HG03571 (cell line): ENCODE data around the gene CYP26A1.
"Not testable (repeated sequence)": the region's sequence is repeated elsewhere in the genome, so short reads cannot be mapped to it uniquely, and the experiment has no call there.

ENCODE experiments used
- ATAC-seq: cut with Tn5 transposase; IDR thresholded peaks from one replicate; pipeline ENCODE4 v1.9.1; 2021; ENCODE audit not compliant: unreplicated experiment

Gene CYP26A1

DNA sequence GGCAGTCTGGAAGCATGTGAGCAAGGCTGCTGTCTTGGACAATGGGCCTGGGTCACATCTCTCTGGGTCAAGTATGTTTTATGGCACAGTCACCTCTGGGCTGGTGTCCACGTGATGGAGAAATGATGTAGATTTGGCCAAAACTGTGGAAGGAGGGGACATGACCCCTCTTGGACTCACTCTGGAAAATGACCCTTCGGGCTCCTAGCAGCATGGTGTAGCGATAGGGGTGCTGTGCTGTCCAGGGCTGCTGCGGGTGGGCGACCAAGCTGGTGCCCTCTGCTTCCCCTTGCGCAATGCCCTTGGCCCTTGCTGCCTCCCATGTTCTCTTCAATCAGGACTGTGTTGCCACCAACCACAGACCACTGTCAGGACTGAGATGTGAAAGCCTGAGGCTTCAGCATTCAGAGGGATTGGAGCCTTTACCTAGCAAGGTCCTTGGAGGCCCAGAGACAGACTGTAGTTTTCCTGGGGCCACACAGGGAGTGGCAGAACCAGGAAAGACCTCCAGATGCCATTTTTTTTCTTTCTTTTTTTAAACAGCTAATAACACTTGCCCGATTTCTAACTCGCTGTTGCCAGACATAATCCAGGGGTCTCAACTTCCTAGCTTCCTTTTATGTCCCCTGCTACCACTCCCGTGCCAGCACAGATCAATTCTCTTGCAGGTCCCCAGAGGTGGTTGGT is 6.1 kb downstream of the CYP26A1 start:
- ATAC-seq = no peak

DNA sequence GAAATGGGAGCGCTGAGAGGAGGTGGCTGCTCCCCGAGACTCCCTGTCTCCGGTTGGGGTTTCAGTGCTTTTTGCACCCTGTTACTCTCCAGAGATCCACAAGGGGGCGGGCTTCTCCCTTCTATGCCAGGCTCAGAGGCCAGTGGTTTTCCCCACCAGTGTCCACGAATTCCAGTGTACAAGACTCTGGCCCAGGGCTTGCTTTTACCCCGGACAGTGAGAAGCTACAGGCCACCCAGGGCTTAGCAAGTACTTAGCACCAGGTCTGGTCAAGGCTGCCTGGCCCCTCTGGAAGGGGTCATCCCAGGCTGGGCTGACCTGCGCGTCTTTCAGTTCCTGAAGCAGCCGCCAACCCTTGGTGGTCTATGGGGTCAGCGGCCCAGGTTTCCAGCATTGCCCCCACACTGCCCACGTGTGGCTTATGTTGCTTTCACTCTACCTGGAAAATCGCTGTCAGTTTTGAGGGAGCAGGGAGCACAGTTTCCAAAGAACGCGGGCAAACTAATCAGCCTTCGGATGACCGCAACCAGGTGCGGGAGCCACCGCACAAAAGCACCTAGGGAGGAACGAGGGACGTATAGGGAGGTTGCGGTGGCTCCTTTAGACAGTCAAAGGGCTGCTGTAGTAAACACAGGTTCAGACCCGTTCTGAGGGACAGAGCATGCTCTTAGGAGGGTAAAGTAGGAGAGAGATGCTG is 6.8 kb downstream of the CYP26A1 start:
- no peak for ATAC-seq

DNA sequence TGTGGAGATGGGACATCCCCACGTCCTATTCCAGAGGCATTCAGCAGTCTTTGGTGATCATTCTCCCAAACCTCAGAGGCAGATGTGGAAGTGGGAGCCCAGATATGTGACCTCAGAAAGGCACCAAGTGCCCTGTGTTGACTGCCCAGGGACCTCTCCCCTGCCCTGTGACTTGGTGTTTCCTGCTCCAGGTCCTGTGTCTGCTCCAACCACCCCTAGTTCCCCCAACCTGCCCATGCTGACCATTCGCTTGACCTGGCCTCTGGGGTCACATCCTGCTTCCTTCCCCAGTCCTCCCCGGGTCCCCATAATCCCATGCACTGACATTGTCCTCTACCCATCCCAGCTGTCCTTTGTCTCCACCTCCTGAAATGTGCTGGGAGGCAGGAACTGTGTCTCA is 7.6 kb downstream of the CYP26A1 start:
- ATAC-seq = no peak

DNA sequence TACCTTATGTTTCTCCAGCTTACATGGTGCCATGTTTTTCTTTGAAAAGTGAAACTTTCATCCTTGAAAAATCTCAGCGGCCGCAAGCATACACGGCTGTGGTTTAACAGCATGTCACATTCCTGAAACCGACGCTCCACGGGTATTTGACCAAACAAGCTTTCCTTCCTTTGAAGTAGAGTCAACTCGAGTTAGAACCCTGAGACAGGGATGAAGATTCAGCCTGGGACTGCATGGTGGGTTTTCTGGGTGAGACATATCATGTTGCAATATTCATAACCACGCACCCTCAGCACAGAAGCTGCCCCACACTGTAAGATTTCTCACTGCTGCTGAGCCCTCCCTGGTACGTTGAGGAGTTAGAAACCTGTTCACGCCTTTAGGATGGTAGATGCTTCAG is 8.1 kb downstream of the CYP26A1 start:
- ATAC-seq = no peak

DNA sequence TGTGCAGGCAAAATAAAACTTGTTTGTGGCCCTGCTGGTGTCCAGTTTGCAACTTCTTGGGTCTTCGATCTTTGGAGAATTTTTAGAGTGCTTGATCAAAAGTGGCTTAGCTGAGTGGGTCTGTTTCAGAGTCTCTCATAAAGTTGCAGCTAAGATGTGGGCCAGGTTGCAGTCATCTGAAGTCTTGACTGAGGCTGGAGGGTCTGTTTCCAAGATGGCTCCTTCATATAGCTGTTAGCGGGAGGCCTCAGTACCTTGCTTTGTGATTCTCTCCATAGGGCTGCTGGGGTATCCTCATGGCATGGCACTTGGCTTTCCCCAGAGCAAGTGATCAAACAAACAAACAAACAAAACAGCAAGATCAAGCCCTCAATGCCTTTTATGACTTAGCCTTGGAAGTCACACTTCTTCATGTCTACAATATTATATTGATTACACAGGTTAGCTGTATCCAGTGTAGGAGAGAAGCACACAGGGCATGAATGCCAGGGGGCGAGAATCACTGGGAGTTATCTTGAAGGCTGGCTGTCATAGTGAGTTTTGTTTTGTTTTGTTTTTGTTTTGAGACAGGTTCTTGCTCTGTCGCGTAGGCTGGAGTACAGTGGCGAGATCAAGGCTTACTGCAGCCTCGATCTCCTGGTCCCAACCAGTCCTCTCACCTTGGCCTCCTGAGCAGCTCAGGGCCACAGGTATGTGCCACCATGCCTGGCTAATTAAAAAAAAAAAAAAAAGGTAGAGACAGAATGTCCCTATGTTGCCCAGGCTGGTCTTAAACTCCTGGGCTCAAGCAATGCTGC is 10.2 kb downstream of the CYP26A1 start:
- ATAC-seq = no peak

DNA sequence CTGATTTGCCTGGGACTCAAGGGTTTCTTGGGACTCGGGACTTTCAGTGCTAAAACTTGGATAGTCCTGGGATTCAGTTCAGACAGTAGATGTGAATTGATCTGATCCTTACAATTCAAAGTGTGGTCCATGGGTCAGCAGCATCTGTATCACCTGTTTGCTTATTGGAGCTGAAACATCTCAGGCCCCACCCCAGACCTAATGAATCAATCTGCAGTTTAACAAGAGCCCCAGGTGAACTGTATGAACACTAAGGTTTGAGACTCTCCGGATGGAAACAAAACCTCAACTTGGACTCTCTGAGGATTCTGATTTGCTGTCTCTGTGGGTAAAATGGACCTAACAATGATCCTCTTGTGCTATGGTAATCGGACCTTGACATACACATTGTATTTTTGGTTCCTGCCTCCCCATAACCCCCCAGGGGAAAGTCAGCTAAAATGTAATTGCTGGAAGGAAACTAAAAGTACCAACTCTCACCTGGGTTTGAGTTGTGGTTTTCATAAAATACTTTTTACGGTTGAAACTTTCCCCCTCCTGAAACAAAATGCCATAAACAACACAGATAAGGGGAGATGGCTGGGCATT is 11.7 kb downstream of the CYP26A1 start:
- ATAC-seq = no peak

DNA sequence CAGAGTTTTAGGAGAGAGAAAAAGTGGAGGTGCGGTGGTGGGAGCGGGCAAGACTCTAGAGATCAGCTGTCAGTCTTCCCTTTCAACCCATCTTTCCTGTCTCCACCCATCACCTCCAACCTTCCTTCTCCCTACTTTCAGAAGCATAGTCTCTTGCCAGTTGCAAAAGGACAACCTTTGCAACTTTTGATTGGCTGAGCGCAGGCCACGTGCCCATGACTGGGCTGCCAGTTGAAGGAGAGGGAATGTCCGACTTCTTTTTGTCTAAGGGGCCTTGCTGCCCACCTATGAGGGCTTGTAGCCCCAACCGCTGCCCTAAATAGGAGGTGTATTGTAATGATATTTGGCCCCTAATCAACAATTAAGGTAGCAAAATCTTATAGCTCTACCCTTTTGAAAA is 12.6 kb downstream of the CYP26A1 start:
- no peak for ATAC-seq

DNA sequence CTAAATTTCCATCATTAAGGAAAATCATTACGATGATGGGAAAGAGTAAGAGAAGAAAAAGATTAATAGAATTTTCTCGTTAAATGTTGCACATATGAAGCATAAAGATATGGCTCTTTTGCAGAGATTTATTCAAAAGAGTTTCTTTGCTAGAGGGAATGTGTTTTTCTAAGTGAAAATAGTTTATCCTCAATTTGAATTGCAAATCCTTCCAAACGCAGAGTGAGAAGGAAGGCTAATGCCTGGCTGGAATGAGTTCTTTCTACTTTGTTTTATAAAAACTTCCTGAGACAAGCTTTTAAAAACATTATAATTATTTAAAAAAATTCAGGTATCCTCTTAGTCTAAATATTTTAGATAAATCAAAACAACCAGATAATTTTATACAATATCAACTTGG is 14.2 kb downstream of the CYP26A1 start:
- no peak for ATAC-seq

DNA sequence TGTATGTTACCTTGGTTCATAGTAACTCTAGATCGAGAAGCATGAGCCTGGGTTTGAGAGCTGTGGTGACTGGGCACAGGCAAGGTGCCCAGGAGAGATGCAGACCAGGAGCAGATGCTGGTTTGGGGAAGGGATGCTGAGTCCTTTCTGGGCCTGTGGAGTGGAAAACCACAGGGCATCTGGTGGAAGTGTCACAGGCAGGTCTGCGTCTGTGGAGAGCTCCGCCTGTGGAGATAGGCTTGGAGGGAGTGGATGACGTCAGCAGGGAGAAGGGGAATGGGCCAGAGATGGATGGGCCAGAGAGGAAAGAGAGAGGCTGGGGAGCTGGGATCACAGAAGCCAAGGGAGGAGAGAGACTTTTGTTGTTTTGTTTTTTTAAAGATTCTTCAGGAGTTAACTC is 14.8 kb downstream of the CYP26A1 start:
- no peak for ATAC-seq

DNA sequence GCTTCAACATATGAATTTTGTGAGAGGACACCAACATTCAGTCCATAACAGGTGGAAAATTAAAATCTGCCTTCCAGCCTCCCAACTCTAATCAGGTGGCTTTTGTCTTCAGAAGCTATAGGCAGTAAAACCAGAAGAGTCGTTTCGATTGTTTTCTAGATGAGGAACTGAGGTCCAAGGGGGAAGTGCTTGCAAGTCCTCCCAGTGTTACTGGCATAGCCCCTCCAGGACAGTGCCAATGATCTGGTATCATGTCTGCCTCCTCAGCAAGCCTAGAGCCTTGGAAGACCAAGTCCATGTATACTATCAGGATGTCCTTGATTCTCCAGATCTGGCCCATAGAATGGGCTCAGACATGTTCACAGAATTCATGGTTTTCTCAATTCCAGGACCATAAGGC is 16.9 kb downstream of the CYP26A1 start:
- ATAC-seq = no peak

DNA sequence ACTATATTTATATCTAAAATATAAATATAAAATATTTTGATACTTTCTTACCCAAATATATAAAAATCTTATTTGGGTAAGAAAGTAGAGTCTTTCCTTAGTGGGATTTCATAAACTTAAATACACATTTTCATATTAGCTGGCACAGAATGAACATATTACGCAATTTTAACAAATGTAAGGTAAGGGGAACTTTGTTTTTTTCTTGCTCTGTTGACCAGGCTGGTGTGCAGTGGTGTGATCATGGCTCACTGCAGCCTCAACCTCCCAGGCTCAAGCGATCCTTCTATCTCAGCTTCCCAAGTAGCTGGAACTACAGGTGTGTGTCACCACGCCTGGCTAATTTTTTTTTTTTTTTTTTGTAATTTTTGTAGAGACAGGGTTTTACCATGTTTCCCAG is 18.3 kb downstream of the CYP26A1 start:
- no peak for ATAC-seq

DNA sequence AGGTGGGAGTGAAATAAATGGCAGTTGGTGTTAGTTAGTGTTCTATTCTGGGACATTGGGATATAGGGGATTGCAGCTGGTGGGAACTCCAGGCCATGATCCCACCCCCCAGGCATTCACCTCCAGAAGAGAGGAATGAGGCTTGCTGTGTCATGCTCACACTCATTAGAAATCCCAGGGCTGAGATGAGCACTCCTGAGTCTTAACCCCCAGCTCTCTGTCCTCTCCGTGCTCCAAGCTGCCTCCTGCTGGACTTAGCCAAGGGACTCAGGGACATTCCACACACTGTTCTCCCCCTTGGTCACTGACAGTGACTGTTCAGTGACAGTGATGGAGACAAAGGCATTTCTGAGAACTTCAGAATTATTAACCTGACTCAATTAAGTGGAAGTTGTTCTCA is 21.5 kb downstream of the CYP26A1 start:
- ATAC-seq = no peak

DNA sequence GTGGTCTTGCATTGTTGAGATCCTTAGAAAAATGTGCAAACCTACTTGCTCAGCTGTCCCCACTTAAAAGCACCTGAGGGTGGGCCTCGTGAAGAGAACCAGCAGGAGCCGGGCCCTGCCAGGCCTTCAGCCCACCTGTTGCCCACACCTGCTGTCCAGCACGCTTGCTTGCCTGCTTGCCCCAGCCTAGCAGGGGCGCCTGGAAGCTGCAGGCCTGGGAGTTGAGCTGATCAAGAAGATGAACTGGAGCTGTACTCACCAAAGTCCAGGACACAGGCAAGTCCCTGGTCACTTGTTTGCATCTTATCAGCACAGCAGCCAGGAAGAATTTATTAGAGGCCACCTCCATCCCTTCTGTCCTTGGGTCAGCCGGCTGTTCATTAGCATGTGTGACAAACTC is 23.2 kb downstream of the CYP26A1 start:
- no peak for ATAC-seq

DNA sequence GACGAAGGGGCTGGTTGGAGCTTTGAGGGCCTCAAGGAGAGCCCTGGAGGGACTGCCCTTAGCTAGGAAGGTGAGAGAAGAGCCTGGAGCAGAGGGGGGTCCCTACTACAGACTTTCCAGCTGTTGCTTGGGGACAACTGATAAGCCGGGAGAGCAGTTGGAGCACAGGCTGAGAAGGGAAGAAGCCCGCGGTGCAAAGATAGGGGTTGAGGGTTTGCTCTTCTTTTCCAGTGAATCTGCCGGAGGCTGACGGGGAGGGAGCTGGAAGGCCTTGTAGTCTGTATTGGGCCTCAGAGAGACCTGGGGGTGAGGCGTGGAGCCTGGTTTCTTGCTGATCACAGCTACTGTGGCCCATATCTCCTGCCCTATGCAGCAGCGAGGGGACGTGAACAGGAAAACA is 23.7 kb downstream of the CYP26A1 start:
- no peak for ATAC-seq

DNA sequence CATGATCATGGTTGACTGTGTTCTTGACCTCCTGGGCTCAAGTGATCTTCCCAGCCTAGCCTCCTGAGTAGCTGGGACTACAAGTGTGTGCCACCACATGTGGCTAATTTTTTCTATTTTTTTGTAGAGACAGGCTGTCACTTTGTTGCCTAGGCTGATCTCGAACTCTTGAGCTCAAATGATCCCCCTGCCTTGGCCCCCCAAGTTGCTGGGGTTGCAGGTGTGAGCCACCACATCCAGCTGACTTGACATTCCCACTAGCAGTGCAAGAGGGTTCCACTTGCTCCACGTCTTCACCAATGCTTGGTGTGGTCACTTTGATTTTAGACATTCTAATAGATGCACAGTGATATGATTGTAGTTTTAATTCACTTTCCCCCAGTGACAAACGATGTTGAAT is 25.1 kb downstream of the CYP26A1 start:
- no peak for ATAC-seq

DNA sequence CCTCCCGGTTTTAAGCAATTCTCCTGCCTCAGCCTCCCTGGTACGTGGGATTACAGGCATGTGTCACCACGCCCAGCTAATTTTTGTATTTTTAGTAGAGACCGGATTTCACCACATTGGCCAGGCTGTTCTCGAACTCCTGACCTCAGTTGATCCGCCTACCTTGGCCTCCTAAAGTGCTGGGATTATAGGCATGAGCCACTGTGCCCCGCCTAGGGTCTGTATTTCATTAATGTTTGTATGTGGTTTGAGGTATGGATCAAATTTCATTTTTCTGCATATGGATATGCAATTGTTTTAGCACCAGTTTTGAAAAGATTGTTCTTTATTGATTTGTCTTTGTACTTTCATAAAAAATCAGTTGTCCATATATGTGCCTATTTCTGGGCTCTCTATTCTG is 26.0 kb downstream of the CYP26A1 start:
- no peak for ATAC-seq

DNA sequence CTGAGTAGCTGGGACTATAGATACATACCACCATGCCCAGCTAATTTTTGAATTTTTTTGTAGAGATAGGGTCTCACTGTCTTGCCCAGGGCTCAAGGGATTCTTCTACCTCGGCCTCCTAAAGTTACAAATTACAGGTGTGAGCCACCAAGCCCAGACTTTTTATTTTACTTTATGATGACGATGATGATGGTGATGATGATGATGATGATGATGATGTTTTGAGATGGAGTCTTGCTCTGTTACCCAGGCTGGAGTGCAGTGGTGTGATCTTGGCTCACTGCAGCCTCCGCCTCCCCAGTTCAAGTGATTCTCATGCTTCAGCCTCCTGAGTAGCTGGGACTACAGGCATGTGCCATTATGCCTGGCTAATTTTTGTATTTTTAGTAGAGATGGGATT is 27.5 kb downstream of the CYP26A1 start:
- ATAC-seq = not testable (repeated sequence)

DNA sequence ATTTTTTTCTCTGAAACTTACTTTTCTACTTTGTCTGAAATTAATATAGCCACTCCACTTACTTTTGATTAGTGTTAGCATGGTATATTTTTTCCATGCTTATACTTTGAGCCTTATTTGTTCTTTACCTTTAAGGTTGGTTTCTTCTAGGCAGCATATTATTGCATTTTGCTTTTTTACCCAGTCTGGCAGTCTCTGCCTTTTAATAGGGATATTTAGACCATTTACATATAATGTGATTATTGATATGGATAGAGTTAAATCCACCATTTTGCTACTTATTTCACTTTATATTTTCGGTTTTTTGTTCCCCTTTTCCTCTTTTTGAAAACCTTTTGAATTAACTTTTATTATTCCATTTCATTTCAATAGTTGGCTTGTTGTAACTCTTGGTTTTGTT is 30.3 kb downstream of the CYP26A1 start:
- ATAC-seq = no peak

DNA sequence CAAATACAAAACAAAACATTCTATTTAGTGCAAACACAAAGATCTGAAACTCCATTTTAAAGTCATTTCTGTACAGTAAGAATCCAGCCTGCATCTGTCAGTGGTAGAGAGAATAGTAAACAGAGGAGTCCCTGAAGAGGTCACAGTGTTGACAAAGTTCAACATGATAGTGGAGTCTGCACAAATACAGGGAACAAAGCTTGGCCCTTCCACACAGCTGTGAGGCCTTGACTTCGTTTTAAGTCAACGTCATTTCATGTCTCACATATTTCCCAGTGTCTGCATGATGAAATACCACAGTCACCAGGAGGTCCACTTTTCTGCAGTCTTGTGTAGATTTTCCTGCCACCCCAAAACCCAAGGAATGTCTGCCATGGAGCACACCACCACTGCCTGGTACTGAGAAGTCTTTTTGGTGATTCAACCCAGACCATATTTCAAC is 33.0 kb downstream of the CYP26A1 start:
- no peak for ATAC-seq

DNA sequence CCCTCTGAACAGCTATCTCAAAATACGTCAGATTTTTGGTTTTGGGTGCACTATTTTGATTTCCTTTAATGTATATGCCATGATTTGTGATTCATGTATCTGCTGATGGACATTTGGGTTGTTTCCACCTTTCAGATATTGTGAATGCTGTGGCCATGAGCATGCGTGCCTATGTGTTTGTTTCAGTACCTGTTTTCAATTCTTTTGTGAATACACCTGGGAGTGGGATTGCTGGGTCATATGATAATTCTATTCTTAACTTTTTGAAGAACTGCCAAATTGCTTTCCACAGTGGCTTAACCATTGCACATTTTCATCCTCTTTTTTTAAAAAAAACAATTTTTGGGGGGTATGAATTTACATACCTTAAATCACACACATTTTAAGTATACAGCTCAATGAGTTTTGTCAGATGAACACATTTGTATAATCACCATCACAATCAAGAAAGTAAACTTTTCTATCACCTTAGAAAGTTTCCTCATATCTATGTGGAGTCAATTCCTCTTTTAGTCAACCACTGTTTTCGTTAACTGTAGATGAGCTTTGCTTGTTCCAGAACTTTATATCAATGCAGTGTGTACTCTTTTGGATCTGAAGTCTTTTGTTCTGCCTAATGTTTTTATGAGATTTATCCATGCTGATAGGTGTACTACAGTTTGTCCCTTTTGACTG is 36.9 kb downstream of the CYP26A1 start:
- ATAC-seq = peak; percentile 63

DNA sequence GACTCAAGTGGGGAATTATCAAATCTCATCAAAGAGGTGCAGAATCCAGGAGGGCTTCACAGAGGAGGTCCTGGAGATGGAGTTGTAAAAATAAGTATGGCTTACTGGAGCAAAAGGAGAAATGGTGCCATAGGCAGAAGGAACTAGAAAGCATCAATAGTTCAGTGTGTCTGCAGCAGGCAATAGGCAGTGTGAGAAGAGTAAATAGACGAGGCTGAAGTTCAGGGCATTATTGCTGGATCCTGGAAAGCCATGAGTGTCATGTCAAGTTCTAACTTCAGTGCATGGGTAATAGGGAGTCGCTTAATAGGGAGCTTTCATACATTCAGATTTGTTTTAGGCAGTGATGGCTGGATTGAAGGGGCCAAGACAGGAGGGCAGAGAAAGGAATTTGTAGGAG is 39.3 kb downstream of the CYP26A1 start:
- no peak for ATAC-seq
